Activated T-cell treated with anti-CD3 and anti-CD28 coated beads, Interleukin-2, amount 50 U/mL, for 1 hour (primary cell): Measurements from ENCODE around the gene CGB8.
"Not testable (repeated sequence)": the region's sequence is repeated elsewhere in the genome, so short reads cannot be mapped to it uniquely, and the experiment has no call there.

Experiments
- DNase-seq: peaks from one replicate; pipeline ENCODE4 v3.0.0-alpha.2; 2020

CGB8 gene

DNA sequence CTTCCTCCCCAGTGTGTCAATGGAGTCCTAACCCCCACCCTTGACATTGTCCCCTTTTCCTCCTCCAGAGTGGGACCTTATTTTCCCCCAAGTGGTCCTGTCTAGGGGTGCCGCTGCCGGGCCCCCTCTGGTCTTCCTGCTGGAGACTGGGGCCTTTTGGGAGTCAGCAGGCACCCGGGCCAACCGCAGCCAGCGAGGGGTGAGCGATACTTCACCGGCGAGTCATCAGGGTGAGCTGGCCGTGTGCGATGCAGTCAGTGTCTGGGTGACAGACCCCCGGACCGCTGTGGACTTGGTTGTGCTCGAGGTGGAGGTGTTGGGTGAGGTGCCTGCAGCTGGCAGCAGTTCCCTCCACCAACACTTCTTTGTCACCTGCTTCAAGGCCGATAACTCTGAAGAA, 19.2 kb downstream of the CGB8 start:
- DNase-seq, result not testable (repeated sequence)

DNA sequence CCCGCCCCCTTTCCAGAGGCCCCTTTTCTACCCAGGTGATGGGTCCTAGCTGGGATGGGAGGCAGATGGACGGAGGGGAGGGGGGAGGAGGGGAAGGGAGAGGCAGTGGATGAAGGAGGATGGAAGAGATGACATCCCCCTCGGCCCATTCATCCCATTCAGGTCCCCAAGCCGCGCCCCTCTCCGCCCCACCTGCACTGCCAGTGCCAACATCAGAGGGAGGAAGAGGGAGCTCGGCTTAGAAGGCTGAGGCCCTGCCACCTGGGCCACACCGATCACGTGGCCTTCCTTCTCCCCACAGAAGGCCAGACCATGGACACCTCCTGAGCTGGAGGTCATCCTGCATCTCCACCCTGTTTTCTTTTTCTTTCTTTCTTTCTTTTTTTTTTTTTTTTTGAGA, 20.2 kb downstream of the CGB8 start:
- not testable (repeated sequence) for DNase-seq

GRCh38 chr19:49025599-49025998, 23.3 kb downstream of the CGB8 start:
- not testable (repeated sequence) for DNase-seq

- DNase-seq, result not testable (repeated sequence)
These were observed 23.8 kb downstream of the CGB8 start for GRCh38 chr19:49025088-49025487.

DNA sequence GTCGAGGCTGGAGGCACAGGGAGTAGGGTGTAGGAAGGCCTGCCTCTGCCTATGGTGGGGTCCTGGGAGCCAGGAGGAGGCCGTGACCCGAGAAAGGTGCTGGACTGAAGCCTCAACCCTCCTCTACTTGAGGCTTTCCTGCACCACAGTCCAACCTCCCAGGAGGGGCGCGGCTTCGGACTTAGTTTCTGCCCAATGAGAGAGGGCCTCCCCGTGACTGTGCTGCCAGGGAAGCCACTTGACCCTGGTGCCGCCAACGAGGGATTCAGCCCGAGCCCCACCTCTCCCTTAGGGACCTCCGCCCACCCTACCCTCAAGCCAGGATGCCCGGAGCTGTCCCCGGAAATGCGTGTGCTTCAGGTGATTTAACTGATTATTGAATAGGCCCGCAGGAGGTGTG, 24.7 kb downstream of the CGB8 start, which contains the start of gene CGB3:
CGB3 (minus strand) TSS at position 101 of the 400 bp plus-strand sequence. CDS start 362 bp downstream, outside the sequence.
- not testable (repeated sequence) for DNase-seq

- DNase-seq, result no peak
These were observed 26.8 kb downstream of the CGB8 start for GRCh38 chr19:49022116-49022515.

DNA sequence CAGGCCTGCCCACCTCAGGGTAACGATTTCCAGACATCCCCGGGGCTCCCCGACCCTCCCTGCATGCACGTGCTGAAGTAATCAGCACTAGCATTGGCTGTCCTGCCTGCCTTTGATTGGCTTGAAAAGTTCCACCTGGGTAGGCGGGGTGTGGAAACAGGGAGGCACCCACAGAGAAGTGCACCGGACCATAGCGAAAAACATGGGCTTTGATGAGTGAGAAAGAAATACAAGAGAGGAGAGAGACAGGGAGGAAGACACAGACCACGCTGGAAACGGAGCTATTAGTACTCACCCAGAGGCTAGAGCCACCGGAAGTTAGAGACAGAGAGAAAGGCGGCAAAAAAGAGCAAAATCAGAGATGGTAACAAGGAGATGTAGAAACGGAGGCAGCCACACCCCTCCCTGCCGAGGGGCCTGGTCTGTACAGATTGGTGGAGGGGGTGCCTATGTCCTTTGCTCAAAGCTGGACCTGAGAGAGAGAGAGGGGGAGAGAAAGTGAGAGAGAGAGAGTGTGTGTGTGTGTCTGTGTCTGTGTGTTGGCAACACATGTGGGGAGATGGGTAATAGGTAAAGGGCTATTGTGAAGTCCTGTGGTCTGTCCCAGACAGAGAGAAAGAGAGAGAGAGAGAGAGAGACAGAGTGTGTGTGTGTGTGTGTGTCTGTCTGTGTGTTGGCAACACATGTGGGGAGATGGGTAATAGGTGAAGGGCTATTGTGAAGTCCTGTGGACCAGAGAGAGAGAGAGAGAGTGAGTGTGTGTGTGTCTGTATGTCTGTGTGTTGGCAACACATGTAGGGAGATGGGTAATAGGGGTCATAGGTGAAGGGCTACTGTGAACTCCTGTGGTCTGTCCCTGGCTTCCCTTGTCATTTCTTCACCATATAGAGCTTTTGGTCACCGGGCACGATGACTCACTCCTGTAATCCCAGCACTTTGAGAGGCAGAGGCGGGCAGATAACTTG, 27.7 kb downstream of the CGB8 start:
- no peak for DNase-seq

- DNase-seq, result no peak
These were observed 28.6 kb downstream of the CGB8 start for GRCh38 chr19:49020342-49020741.

- DNase-seq, result peak; percentile 78
These were observed 29.5 kb downstream of the CGB8 start for GRCh38 chr19:49019242-49019932.

DNA sequence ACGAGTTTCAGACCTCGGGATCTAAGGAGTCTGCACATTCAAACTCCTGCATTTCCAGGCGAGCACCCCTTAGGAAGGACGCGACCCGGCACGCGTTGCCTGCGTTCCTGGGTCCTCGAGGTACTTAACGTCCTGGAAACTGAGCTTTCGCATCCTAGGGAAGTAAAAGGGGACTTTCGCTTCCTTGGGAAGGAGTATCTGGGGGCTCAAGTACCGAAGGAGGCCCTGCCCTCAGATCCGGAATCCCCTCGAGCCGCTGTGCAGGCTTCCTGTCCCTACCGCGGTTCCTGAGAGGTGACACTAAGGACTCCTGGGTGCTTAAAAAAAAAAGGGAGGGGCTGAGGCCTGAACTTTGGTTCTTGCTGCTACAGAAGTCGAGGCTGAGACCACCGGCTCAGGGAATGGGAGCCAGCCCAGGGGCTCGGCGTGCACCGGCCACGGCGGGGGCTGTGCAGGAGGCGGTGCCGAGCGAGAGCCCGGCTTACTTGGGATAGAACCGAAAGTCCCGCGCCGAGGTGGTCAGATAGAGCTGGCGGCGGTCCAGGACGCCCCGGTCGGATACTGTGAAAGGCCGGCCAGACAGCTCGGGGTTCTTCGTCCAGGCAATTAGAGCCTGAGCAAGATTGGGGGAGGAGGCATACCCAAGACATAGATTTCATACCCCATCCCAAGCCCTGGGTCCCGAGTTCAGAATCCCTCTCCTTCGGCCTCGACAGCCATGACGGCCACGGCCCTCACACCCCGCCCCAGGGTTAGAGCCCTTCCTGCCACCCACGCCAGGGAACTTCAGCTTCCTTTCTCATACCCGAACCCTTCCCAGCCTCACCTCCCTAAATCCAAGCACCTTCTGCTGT, 30.3 kb downstream of the CGB8 start:
- peak; percentile 36 for DNase-seq

- peak; percentile 81 for DNase-seq
These were observed 31.1 kb downstream of the CGB8 start for GRCh38 chr19:49017666-49018351.

- no peak for DNase-seq
These were observed 31.8 kb downstream of the CGB8 start, which contains the start of gene LHB for GRCh38 chr19:49017041-49017665. Gene LHB (minus strand): TSS chr19:49017091. CDS start chr19:49017081, 10 bp downstream.

- DNase-seq, result no peak
These were observed 32.7 kb downstream of the CGB8 start for GRCh38 chr19:49016067-49016839.

GRCh38 chr19:49014870-49015255, 34.0 kb downstream of the CGB8 start:
- DNase-seq, result no peak

- DNase-seq, result no peak
These were observed 34.6 kb downstream of the CGB8 start for GRCh38 chr19:49014123-49014869.

- no peak for DNase-seq
These were observed 37.7 kb downstream of the CGB8 start for GRCh38 chr19:49011194-49011593.

GRCh38 chr19:49010453-49010852, 38.5 kb downstream of the CGB8 start:
- no peak for DNase-seq

DNA sequence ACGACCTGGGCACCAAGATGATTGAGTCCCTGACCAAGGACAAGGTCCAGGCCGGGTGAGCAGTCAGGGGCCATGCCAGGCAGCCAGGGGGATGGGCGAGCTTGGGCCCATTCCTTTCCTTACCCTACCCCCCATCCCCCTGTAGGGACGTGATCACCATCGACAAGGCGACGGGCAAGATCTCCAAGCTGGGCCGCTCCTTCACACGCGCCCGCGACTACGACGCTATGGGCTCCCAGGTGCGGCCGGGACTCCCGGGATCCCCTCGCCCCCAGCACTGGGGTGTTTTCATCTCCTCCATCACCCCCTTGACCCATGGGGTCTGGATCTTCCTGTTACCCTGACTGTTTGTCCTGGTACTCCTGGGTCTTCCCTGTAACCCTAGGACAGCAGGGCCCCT, 39.1 kb downstream of the CGB8 start:
- no peak for DNase-seq

GRCh38 chr19:49006905-49007304, 42.0 kb downstream of the CGB8 start:
- DNase-seq, result no peak
